WTC11 (cell line): Measurements from ENCODE around the gene KLHL5.

Source experiments
- CREM ChIP-seq: sonication (generic); formaldehyde crosslinking; IDR thresholded peaks from 2 replicates; pipeline ENCODE4 v1.8.1; 2022; ENCODE audit warnings: mild to moderate bottlenecking, missing genetic modification reagents, moderate library complexity
- JUN ChIP-seq: sonication (generic); formaldehyde crosslinking; IDR thresholded peaks from 2 replicates; pipeline ENCODE4 v1.8.0; 2023; ENCODE audit warnings: mild to moderate bottlenecking, missing genetic modification reagents
- TEAD4 ChIP-seq: sonication (generic); formaldehyde crosslinking; IDR thresholded peaks from 2 replicates; pipeline ENCODE4 v1.8.0; 2022; ENCODE audit warnings: mild to moderate bottlenecking, missing genetic modification reagents
- ZBTB21 ChIP-seq: sonication (generic); formaldehyde crosslinking; IDR thresholded peaks from 2 replicates; pipeline ENCODE4 v1.8.1; 2023; ENCODE audit warnings: mild to moderate bottlenecking, missing genetic modification reagents, borderline replicate concordance
- TF ChIP-seq, protein P1 (sequence below): fragments of 250-450 bp; sonication (Bioruptor Pico); IDR thresholded peaks from 2 replicates; pipeline ENCODE4 v1.9.0; 2021; ENCODE audit warnings: mild to moderate bottlenecking
- TF ChIP-seq, protein P2 (sequence below): sonication (generic); formaldehyde crosslinking; IDR thresholded peaks from 2 replicates; pipeline ENCODE4 v1.8.1; 2023; ENCODE audit warnings: mild to moderate bottlenecking, moderate library complexity, missing genetic modification reagents
- TF ChIP-seq, protein P3 (sequence below): fragments of 200-600 bp; IDR thresholded peaks from 2 replicates; pipeline ENCODE4 v1.8.0; 2022; ENCODE audit warnings: antibody characterized with exemption

DNA sequence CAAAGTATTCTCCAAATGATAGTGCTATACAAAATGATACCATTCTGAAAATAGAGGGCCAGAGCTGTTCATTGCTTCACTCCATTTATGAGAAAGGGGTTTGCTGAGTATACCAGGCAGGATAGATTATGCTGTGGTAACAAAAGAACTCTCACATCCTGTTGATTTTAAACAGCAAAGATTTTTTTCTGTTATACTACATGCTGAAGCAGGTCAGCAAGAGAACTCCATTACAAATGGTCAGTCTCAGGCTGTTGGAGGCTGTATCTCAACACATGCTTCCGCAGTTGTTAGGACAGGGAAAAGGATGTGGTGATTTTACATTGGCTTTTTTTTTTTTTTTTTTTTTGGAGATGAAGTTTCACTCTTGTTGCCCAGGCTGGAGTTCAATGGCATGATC, 13.7 kb upstream of the KLHL5 start:
- TF ChIP-seq, protein P1, sequence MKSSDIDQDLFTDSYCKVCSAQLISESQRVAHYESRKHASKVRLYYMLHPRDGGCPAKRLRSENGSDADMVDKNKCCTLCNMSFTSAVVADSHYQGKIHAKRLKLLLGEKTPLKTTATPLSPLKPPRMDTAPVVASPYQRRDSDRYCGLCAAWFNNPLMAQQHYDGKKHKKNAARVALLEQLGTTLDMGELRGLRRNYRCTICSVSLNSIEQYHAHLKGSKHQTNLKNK, result no peak
- TF ChIP-seq ZBTB21 (CRISPR knock-in tag), result no peak
- TF ChIP-seq, protein P2, sequence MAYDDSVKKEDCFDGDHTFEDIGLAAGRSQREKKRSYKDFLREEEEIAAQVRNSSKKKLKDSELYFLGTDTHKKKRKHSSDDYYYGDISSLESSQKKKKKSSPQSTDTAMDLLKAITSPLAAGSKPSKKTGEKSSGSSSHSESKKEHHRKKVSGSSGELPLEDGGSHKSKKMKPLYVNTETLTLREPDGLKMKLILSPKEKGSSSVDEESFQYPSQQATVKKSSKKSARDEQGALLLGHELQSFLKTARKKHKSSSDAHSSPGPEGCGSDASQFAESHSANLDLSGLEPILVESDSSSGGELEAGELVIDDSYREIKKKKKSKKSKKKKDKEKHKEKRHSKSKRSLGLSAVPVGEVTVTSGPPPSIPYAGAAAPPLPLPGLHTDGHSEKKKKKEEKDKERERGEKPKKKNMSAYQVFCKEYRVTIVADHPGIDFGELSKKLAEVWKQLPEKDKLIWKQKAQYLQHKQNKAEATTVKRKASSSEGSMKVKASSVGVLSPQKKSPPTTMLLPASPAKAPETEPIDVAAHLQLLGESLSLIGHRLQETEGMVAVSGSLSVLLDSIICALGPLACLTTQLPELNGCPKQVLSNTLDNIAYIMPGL (CRISPR knock-in tag), result no peak
- TF ChIP-seq, protein P3, sequence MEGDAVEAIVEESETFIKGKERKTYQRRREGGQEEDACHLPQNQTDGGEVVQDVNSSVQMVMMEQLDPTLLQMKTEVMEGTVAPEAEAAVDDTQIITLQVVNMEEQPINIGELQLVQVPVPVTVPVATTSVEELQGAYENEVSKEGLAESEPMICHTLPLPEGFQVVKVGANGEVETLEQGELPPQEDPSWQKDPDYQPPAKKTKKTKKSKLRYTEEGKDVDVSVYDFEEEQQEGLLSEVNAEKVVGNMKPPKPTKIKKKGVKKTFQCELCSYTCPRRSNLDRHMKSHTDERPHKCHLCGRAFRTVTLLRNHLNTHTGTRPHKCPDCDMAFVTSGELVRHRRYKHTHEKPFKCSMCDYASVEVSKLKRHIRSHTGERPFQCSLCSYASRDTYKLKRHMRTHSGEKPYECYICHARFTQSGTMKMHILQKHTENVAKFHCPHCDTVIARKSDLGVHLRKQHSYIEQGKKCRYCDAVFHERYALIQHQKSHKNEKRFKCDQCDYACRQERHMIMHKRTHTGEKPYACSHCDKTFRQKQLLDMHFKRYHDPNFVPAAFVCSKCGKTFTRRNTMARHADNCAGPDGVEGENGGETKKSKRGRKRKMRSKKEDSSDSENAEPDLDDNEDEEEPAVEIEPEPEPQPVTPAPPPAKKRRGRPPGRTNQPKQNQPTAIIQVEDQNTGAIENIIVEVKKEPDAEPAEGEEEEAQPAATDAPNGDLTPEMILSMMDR, result no peak
- TF ChIP-seq TEAD4 (CRISPR knock-in tag), result no peak
- TF ChIP-seq JUN (CRISPR knock-in tag), result no peak
- TF ChIP-seq CREM, result no peak
